DMS153 treated with DMSO at 0.1 percent for 48 hours (cell line): ENCODE data around the gene MAPKAPK5.
"Not testable (repeated sequence)": the region's sequence is repeated elsewhere in the genome, so short reads cannot be mapped to it uniquely, and the experiment has no call there.

Experiments
- DNase-seq: peaks from one replicate; lab custom pipeline; 2025; ENCODE audit not compliant: unreplicated experiment; lab: John Stamatoyannopoulos, UW

The MAPKAPK5 gene

DNA sequence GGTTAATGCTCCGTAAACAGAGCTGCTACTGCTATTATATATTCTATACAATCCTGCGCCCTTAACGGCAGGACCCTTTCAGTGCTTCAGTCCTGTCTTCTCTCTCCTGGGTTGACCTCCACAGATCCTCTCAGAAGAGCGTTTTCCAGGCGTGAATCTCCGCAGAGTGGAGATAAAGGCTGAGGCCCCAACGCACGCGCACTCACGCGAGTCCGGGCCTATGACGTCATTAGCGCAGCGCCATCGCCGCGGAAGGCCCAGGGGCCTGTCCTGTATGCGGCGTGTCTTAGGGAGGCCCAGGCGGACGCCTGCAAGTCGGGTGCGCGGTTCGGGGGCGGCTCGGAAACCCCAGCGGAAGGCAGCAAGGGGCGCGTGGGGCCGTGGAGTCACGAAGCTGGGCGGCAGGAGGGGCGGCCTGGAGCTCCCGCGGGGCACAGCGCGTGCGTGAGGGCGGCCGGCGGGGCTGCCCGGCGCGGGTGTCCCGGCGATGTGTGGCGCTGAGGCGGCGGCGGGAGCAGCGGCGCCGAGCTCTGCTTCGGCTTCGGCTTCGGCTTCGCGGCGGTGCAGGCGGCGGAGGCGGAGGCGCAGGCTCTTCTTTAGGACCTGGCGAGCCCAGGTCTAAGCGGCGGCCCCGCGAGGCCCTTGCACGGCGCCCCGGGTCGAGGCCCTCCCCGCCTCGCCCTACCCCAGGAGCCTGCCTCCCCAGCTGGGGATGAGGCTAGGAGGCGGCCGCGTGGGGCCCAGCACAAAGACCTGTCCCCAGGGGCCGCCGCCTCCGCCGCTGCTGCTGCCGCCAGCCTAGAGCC, at the start of gene MAPKAPK5:
Gene MAPKAPK5 (plus strand): TSS at position 479 of the 806 bp plus-strand sequence. CDS start 506 bp downstream, outside the sequence.
- peak; percentile 88 for DNase-seq

GRCh38 chr12:111792856-111793235, 49.2 kb upstream of the MAPKAPK5 start:
- no peak for DNase-seq

DNA sequence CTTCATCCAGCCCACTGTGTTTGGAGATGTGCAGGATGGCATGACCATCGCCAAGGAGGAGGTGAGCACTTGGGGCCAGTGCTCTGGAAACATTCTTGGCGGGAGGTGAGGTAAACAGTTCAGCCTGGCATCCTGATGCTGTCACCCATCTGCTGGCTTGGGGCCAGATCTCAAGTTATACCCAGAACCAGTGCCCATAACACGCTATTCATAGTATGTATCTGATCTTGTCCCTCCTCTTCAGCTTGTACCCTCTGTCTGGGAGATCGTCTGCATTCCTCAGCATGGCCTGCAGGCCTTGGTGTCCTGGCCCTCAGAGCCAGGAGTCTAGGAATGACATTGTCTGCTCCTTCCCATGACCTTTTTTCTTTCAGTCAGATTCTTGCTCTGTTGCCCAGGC, 43.8 kb upstream of the MAPKAPK5 start:
- DNase-seq = no peak

- DNase-seq = no peak
These were observed 42.3 kb upstream of the MAPKAPK5 start for GRCh38 chr12:111799758-111800157.

GRCh38 chr12:111803038-111803626, 38.9 kb upstream of the MAPKAPK5 start:
- no peak for DNase-seq

DNA sequence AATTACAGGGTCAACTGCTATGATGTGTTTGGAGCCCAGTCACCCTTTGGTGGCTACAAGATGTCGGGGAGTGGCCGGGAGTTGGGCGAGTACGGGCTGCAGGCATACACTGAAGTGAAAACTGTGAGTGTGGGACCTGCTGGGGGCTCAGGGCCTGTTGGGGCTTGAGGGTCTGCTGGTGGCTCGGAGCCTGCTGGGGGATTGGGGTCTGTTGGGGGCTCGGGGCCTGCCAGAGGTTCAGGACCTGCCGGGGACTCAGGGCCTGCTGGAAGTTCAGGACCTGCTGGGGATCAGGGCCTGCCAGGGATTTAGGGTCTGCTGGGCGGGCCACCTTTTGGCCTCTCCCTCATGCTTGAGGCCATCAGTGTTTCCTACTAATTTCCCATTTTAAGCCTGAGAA, 38.2 kb upstream of the MAPKAPK5 start:
- DNase-seq = no peak

DNA sequence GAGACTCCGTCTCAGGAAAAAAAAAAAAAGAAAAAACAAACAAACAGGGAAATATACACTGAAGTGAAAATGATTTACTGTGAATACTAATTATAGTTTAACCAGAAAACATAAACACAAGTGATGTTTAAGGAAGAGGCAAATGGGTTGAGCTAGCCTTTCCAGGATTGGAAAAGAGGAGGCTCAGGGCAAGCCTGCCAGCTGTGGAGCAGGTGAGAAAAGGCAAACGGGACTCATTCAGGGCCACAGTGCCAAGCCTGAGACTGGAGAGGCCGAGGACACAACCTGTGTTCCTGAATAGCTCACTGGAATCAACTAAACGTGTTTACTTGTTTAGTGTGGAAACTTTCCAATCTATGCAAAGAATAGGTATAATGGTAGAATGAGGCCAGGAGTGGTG, 35.7 kb upstream of the MAPKAPK5 start:
- no peak for DNase-seq

- no peak for DNase-seq
These were observed 34.8 kb upstream of the MAPKAPK5 start for GRCh38 chr12:111807232-111807631.

- peak; percentile 92 for DNase-seq
These were observed 28.9 kb upstream of the MAPKAPK5 start for GRCh38 chr12:111812881-111813741.

DNA sequence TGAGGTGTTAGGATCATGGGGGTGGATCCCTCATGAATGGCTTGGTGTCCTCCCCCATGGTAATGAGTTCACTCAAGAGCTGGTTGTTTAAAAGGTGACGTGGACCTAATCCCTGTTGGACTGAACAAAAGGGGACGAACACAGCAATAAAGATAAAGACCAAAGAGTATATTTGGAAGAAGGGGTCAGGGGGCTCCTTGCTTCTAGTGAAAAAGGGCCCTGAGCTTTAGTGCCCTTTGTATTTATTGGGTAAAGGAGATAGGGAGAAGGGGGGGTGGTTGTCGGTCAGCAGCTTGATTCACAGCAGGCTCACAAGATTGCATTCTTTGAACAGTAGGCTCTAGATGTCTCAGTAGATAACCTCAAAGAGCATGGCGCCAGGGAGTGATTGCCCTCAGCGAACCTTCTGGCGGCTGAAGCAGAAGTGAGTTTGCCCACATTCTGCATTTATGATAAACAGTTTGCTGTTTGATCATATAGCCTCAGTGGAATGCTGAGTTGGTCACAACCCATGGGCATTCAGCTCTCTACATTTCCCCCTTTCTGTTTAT, 25.9 kb upstream of the MAPKAPK5 start:
- DNase-seq = no peak

DNA sequence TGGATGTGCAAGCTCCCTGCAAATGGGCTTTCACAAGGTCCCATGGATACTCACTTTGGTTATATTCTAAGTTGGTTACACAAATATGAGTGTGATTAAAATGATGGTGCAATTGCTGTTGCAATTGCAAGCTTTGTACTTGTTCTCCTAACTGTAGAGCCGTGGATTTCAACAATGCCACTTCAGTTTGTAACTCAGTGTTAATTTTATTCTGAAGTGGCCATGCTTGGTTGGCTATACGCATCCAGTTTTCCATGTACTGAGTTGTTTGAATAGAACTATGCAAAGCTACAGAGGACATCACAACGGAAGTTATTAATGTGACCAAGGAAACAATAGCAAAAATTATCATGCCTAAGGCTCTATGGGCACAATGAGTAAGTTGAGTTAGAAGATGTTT, 25.1 kb upstream of the MAPKAPK5 start:
- not testable (repeated sequence) for DNase-seq

DNA sequence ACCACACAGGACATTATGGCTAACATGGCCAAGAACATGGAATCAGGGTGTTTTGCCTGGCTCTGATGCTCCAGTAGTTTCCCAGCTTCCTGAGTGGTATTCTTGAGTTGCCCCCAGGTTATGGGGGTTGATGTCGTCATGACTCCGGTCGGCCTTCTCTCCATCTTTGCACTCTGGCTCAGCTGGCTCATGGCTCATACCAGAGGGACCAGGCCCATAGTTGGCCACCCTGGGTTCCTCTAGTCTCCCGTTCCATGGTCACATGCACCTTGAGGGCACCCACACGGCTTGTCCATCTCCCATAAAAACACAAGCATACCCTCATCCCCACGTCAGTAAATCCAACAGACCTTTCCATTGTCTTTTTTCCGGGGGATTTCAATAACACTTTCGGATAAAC, 23.7 kb upstream of the MAPKAPK5 start:
- DNase-seq = no peak

GRCh38 chr12:111819191-111820158, 22.6 kb upstream of the MAPKAPK5 start:
- peak; percentile 74 for DNase-seq

DNA sequence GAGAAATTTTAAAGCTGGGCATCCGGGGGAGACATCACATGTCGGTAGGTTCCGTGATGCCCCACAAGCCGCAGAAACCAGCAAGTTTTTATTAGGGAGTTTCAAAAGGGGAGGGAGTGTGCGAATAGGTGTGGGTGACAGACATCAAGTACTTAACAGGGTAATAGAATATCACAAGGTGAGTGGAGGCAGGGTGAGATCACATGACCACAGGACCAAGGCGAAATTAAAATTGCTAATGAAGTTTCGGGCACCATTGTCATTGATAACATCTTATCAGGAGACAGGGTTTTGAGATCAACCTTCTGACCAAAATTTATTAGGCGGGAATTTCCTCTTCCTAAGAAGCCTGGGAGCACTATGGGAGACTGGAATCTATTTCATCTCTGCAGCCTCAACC, 21.2 kb upstream of the MAPKAPK5 start:
- not testable (repeated sequence) for DNase-seq

DNA sequence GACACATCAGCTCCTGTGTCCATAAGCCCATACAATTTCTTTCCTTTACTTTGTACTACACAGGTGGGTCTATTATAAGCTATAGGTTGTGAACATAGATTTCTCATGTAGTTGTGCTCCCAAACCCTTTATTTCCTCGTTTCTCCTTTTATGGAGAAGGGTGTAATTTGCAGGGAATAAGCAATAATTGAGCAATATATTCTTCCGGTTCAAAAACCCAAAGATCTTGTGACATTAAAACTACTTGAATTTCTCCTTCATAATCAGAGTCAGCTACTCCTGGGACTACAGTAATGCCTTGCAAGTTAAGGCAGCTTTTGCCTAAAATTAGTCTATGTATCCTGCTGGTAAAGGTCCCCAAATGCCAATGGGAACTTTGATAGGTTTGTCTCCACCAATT, 19.1 kb upstream of the MAPKAPK5 start:
- no peak for DNase-seq

DNA sequence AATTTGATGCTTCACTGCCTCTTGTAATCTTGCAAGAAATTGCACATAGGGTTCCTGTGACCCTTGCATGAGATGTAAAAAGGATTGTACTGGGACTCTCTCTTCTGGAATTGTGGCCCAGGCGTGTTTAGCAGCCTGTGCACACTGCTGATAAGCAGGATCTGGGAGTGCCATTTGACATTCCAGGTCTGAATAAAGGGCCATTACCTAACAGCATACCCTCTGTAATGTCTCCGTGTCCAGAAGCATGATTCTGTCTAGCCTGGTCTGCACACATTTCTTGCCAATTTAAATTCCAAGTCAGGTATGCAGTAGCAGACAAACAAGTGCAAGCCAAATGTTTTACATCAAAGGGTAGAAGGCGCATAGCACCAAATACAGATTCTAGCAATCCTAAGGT, 18.1 kb upstream of the MAPKAPK5 start:
- no peak for DNase-seq

- DNase-seq = not testable (repeated sequence)
These were observed 17.7 kb upstream of the MAPKAPK5 start for GRCh38 chr12:111824312-111824711.

GRCh38 chr12:111825509-111825908, 16.5 kb upstream of the MAPKAPK5 start:
- no peak for DNase-seq

GRCh38 chr12:111826316-111826715, 15.7 kb upstream of the MAPKAPK5 start:
- no peak for DNase-seq

DNA sequence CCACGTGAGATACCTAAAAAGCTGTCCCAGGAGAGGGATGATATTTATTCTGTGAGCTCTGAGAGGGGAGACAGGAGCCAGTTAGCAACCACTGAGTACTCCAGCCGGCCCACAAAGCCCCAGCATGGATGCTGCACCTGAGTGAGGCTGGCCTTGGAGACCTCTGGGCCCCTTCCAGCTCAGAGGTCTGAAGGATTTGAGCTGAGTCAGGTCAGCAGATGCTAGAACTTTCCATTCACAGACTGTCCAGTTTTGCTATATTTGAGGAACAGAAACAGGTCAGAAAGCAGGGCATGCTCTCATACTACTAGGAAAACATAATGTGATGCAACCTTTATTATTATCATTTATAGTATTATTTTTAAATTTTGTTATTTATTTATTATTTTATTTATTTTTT, 15.0 kb upstream of the MAPKAPK5 start:
- DNase-seq = no peak
